Measurements from ENCODE around the gene IFT57. TPM values are rescaled to one million over a fixed set of nuclear protein-coding genes. Genes with fewer than 3 reads are reported as not detected.
"Not testable (repeated sequence)": the region's sequence is repeated elsewhere in the genome, so short reads cannot be mapped to it uniquely, and the experiment has no call there.

IFT57 gene
- total RNA-seq, 1 donor from 2014 or later: 27.5 TPM

DNA sequence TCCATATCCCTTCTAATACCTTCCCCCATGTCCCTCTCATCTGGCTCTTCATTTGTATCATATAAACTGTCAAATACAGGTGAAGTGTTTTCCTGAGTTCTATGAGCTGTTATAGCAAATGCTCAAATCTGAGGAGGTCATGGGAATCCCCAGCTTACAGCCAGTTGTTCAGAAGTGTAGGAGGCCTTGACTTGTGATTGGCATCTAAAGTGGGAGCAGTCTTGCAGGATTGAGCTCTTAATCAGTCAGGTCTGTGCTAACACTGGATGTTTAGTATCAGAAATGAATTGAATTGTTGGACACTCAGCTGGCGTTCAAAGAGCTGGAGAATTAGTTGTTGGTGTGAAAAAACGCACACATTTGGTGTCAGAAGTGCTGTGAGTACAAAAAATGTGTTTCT lies 65.0 kb downstream of the IFT57 start:
- no peak overlapping the region for H3K4me3 Mint-ChIP-seq (ENCODE audit: unreplicated experiment)
- peak; percentile 5 for FAIRE-seq

DNA sequence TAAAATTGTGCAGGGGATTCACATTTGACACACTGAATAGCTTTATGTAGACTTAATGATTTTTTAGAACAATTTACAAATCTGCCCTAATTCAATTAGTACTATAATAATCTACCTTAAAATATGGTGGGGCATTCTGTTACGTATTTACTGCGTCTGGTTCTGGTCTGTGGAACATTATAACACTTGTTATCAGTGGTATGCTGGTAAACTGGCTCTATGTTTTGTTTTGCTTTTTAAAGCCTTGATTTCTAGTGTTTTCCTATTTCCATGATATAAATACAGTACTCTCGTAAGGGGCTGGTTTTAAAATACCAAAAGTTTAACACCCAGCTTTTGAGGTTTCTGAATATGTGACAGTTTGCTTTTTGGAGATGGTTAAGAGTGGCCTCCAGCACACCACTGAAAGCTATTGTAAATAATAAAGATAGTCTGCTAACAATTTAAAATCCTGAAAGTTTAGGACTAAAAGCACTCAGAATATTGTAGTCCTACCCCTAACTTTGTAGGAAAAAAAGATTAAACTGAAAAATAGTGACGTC lies 65.8 kb downstream of the IFT57 start:
- no peak for DNase-seq (ENCODE audit: low read depth)
- H3K4me3 Mint-ChIP-seq (ENCODE audit: unreplicated experiment): no peak overlapping the region
- no peak overlapping the region for H3K9ac ChIP-seq (ENCODE audit: low read length)
- peaks cover 8% of the 10 kb centered on the region for H3K4me1 ChIP-seq (ENCODE audit: insufficient read depth, low read length)
- H4K20me1 ChIP-seq (ENCODE audit: insufficient read depth, low read length): no peaks in the 10 kb centered on the region
- TF ChIP-seq, protein P1, sequence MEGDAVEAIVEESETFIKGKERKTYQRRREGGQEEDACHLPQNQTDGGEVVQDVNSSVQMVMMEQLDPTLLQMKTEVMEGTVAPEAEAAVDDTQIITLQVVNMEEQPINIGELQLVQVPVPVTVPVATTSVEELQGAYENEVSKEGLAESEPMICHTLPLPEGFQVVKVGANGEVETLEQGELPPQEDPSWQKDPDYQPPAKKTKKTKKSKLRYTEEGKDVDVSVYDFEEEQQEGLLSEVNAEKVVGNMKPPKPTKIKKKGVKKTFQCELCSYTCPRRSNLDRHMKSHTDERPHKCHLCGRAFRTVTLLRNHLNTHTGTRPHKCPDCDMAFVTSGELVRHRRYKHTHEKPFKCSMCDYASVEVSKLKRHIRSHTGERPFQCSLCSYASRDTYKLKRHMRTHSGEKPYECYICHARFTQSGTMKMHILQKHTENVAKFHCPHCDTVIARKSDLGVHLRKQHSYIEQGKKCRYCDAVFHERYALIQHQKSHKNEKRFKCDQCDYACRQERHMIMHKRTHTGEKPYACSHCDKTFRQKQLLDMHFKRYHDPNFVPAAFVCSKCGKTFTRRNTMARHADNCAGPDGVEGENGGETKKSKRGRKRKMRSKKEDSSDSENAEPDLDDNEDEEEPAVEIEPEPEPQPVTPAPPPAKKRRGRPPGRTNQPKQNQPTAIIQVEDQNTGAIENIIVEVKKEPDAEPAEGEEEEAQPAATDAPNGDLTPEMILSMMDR (IDR thresholded peaks at IDR 0.05; ENCODE audit: insufficient read depth, low read depth, low read length): no peak
- TF ChIP-seq EZH2 (IDR thresholded peaks at IDR 0.05; ENCODE audit: insufficient read depth, low read length): no peak
- no peaks in the 10 kb centered on the region for H3K9me3 Mint-ChIP-seq (ENCODE audit: unreplicated experiment)
- H3K36me3 Mint-ChIP-seq (ENCODE audit: low read depth, unreplicated experiment): no peaks in the 10 kb centered on the region
- H3K4me3 ChIP-seq (ENCODE audit: insufficient read depth, low read depth, low read length): no peak overlapping the region
- H3K27ac ChIP-seq (ENCODE audit: low read depth, low read length): no peak overlapping the region
- no peaks in the 10 kb centered on the region for H3K27me3 Mint-ChIP-seq (ENCODE audit: low read depth, unreplicated experiment)
- no peak overlapping the region for H3K27ac Mint-ChIP-seq (ENCODE audit: unreplicated experiment)
- peaks cover 12% of the 10 kb centered on the region for H3K4me1 Mint-ChIP-seq (ENCODE audit: low read depth, unreplicated experiment)
- H2AFZ ChIP-seq (ENCODE audit: low read depth, low read length): no peak overlapping the region
- no peaks in the 10 kb centered on the region for H3K27me3 ChIP-seq (ENCODE audit: insufficient read depth, low read length)
- no peak overlapping the region for H3K4me2 ChIP-seq (ENCODE audit: low read length)
- no peaks in the 10 kb centered on the region for H3K9me3 ChIP-seq (ENCODE audit: insufficient read depth, low read depth, low read length)
- FAIRE-seq: no peak
- H3K79me2 ChIP-seq (ENCODE audit: insufficient read depth, low read length): no peaks in the 10 kb centered on the region
- H3K36me3 ChIP-seq (ENCODE audit: insufficient read depth, low read length): no peaks in the 10 kb centered on the region

More for the DNA sequence above, 65.0 kb downstream of the IFT57 start:
- H3K4me1 ChIP-seq (ENCODE audit: insufficient read depth, low read length): peaks cover 8% of the 10 kb centered on the region
- no peak for DNase-seq (ENCODE audit: low read depth)
- no peak for TF ChIP-seq EZH2 (IDR thresholded peaks at IDR 0.05; ENCODE audit: insufficient read depth, low read length)
- TF ChIP-seq, protein P1 (IDR thresholded peaks at IDR 0.05; ENCODE audit: insufficient read depth, low read depth, low read length): no peak
- H4K20me1 ChIP-seq (ENCODE audit: insufficient read depth, low read length): no peaks in the 10 kb centered on the region
- no peak overlapping the region for H3K4me2 ChIP-seq (ENCODE audit: low read length)
- H2AFZ ChIP-seq (ENCODE audit: low read depth, low read length): no peak overlapping the region
- H3K9me3 ChIP-seq (ENCODE audit: insufficient read depth, low read depth, low read length): no peaks in the 10 kb centered on the region
- H3K4me1 Mint-ChIP-seq (ENCODE audit: low read depth, unreplicated experiment): peaks cover 12% of the 10 kb centered on the region
- no peaks in the 10 kb centered on the region for H3K36me3 ChIP-seq (ENCODE audit: insufficient read depth, low read length)
- H3K36me3 Mint-ChIP-seq (ENCODE audit: low read depth, unreplicated experiment): no peaks in the 10 kb centered on the region
- no peak overlapping the region for H3K4me3 ChIP-seq (ENCODE audit: insufficient read depth, low read depth, low read length)
- no peak overlapping the region for H3K27ac ChIP-seq (ENCODE audit: low read depth, low read length)
- no peaks in the 10 kb centered on the region for H3K9me3 Mint-ChIP-seq (ENCODE audit: unreplicated experiment)
- no peak overlapping the region for H3K9ac ChIP-seq (ENCODE audit: low read length)
- H3K27me3 ChIP-seq (ENCODE audit: insufficient read depth, low read length): no peaks in the 10 kb centered on the region
- H3K79me2 ChIP-seq (ENCODE audit: insufficient read depth, low read length): no peaks in the 10 kb centered on the region
- H3K27me3 Mint-ChIP-seq (ENCODE audit: low read depth, unreplicated experiment): no peaks in the 10 kb centered on the region
- H3K27ac Mint-ChIP-seq (ENCODE audit: unreplicated experiment): no peak overlapping the region

DNA sequence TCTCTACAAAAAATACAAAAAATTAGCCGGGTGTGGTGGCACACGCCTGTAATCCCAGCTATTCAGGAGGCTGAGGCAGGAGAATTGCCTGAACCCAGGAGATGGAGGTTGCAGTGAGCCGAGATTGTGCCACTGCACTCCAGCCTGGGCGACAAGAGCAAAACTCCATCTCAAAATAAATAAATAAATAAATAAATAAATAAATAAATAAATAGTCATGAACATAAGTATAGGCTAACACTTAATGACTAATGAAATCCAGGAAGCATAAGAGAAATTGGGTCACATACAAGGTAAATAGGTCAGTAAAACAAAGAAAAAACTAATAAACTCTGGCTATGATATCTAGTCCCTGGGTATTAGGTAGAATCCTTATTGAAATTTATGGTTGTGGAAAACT lies 66.6 kb downstream of the IFT57 start:
- H3K9ac ChIP-seq (ENCODE audit: low read length); H3K27me3 ChIP-seq (ENCODE audit: insufficient read depth, low read length); FAIRE-seq; DNase-seq (ENCODE audit: low read depth); H3K27ac ChIP-seq (ENCODE audit: low read depth, low read length); H3K79me2 ChIP-seq (ENCODE audit: insufficient read depth, low read length); H3K27ac Mint-ChIP-seq (ENCODE audit: unreplicated experiment); H4K20me1 ChIP-seq (ENCODE audit: insufficient read depth, low read length); H3K27me3 Mint-ChIP-seq (ENCODE audit: low read depth, unreplicated experiment); H2AFZ ChIP-seq (ENCODE audit: low read depth, low read length); H3K36me3 ChIP-seq (ENCODE audit: insufficient read depth, low read length); H3K9me3 Mint-ChIP-seq (ENCODE audit: unreplicated experiment); H3K4me3 Mint-ChIP-seq (ENCODE audit: unreplicated experiment); H3K36me3 Mint-ChIP-seq (ENCODE audit: low read depth, unreplicated experiment); H3K4me2 ChIP-seq (ENCODE audit: low read length); H3K4me3 ChIP-seq (ENCODE audit: insufficient read depth, low read depth, low read length); H3K4me1 ChIP-seq (ENCODE audit: insufficient read depth, low read length); H3K9me3 ChIP-seq (ENCODE audit: insufficient read depth, low read depth, low read length): not testable (repeated sequence)
- H3K4me1 Mint-ChIP-seq (ENCODE audit: low read depth, unreplicated experiment): peaks cover 12% of the 10 kb centered on the region
